ENCODE data around the gene GRID2. TPM values are rescaled to one million over a fixed set of nuclear protein-coding genes. Genes with fewer than 3 reads are reported as not detected.

GRID2 gene
- total RNA-seq, 6 experiments from 2014 or later = not detected

DNA sequence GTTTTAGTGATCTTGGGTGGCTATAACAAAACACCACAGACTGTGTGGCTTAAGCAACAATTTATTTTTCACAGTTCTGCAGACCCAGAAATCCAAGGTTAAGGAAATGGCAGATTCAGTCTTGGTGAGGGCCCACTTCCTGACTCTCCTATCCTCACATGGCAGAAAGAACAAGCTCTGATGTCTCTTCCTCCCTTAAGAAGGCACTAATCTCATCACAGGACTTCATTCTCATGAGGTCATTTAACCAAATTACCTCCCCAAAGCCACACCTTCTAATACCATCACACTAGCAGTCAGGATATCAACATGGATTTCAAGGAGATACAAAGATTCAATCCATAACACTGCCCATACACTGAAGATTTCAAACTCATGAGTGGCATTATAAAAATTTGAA is 350.3 kb downstream of the GRID2 start:
- ATAC-seq (no peak), DNase-seq (no peak)
- no peaks in the 10 kb centered on the region for H3K4me1 ChIP-seq
- no peak overlapping the region for H3K27ac ChIP-seq
- H3K9me3 ChIP-seq = no peaks in the 10 kb centered on the region
- intact Hi-C loops (cut with DNase I) = no loop called here
- no peak overlapping the region for H3K4me3 ChIP-seq
- H3K36me3 ChIP-seq = no peaks in the 10 kb centered on the region
- TF ChIP-seq CTCF (IDR thresholded peaks at IDR 0.05) (no peak), POLR2A (IDR thresholded peaks at IDR 0.05) (no peak)
- H3K27me3 ChIP-seq = no peaks in the 10 kb centered on the region

DNA sequence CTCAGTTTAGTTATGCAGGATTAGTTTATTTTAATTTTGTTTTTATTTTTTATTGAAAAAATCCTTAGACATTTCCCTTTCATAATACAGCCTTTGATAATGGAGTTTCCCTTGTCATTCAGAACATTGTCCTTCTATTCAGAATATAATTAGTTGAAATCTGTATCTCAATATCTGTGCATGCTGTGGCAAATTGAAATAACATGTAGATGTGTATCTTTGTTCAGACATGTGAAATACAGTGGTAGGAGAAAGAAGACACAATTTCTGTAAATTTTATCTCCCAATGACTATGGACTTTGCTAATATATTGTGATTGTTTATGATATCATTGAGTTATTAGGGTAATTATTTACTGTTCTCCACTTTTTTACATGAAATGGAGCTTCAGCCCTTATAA is 353.9 kb downstream of the GRID2 start:
- Histone ChIP-seq H3K27me3 (no peaks in the 10 kb centered on the region), H3K4me1 (no peaks in the 10 kb centered on the region), H3K9me3 (no peaks in the 10 kb centered on the region), H3K4me3 (no peak overlapping the region), H3K27ac (no peak overlapping the region), H3K36me3 (no peaks in the 10 kb centered on the region)
- intact Hi-C loops (cut with DNase I) = no loop called here
- TF ChIP-seq CTCF (IDR thresholded peaks at IDR 0.05) (no peak), POLR2A (IDR thresholded peaks at IDR 0.05) (no peak)
- DNase-seq = no peak
- no peak for ATAC-seq

DNA sequence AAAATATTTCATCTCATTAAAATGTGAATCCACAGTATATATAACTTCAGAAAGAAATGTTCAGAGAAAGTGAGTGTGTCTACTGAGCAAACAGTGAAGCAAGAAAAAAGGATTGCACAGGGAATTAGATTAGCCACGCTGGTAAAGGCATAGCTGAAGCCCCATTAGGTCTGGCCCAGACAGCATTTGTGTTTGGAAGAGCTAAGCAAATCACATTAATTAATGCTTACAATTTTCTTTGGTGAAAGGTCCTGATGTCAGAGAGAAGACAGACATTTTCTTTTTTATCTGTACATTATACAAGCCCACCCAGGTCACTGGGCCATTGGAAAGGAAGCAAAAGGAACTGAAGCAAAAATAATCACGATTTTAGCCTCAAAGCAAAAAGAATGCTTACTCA is 354.6 kb downstream of the GRID2 start:
- intact Hi-C loops (cut with DNase I) = no loop called here
- ATAC-seq (no peak), DNase-seq (no peak)
- 25% methylated on average over 2 of the region's 2 CpGs for WGBS (ENCODE audit: insufficient coverage, low coverage, low lambda C conversion rate, missing lambda C conversion rate)
- Histone ChIP-seq H3K27me3 (no peaks in the 10 kb centered on the region), H3K4me3 (no peak overlapping the region), H3K4me1 (no peaks in the 10 kb centered on the region), H3K27ac (no peak overlapping the region), H3K9me3 (no peaks in the 10 kb centered on the region), H3K36me3 (no peaks in the 10 kb centered on the region)
- TF ChIP-seq POLR2A (IDR thresholded peaks at IDR 0.05) (no peak), CTCF (IDR thresholded peaks at IDR 0.05) (no peak)

DNA sequence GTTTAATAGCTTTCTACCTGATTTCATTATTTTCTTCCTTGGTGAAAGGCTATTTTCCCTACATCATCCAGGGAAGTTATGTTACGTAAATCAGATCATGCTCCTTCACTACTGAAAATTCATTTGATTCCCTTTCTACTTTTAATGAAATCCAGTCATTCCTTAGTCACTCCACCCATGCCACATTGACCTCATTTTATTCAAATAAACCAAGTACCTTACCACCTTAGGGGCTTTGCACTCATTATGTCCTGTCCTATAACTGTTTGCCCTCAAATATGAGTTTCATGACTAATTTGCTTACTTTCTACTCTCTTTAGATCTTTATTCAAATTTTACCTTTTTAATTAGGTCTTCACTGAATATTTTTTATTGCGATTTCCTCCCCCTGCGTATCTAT is 374.0 kb downstream of the GRID2 start:
- Histone ChIP-seq H3K4me3 (no peak overlapping the region), H3K4me1 (no peaks in the 10 kb centered on the region), H3K27ac (no peak overlapping the region), H3K9me3 (no peaks in the 10 kb centered on the region), H3K27me3 (no peaks in the 10 kb centered on the region), H3K36me3 (no peaks in the 10 kb centered on the region)
- intact Hi-C loops (cut with DNase I) = no loop called here
- ATAC-seq (no peak), DNase-seq (no peak)
- WGBS (ENCODE audit: insufficient coverage, low coverage, low lambda C conversion rate, missing lambda C conversion rate) = 78% methylated on average over 3 of the region's 3 CpGs
- no peak for TF ChIP-seq POLR2A (IDR thresholded peaks at IDR 0.05)

DNA sequence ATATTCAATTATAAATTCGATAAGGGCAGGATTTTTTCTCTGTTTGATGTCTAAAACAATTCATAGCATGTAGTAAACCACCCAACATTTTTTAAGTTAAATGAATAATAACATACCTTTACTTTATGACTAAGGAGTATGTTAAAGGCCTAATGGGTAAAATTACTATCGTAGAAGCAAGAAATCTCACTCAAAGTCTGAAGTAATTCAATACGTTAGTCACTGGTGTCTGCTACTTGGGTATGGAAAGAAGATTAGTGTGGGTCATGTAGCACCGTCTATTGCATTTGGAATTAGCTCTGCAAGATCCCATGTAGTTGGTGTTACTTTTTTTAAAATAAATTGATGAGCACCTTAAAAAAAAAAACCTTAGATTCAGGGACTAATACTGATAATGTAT is 374.5 kb downstream of the GRID2 start:
- ATAC-seq (no peak), DNase-seq (no peak)
- Histone ChIP-seq H3K27me3 (no peaks in the 10 kb centered on the region), H3K4me3 (no peak overlapping the region), H3K4me1 (no peaks in the 10 kb centered on the region), H3K27ac (no peak overlapping the region), H3K9me3 (no peaks in the 10 kb centered on the region), H3K36me3 (no peaks in the 10 kb centered on the region)
- no peak for TF ChIP-seq POLR2A (IDR thresholded peaks at IDR 0.05)
- no peak for TF ChIP-seq CTCF (IDR thresholded peaks at IDR 0.05)
- intact Hi-C loops (cut with DNase I) = no loop called here
- 62% methylated on average over 4 of the region's 4 CpGs for WGBS (ENCODE audit: insufficient coverage, low coverage, low lambda C conversion rate, missing lambda C conversion rate)
